ENCODE measurements around the gene TRAM2. TPM values are rescaled to one million over a fixed set of nuclear protein-coding genes. Genes with fewer than 3 reads are reported as not detected.

The TRAM2 gene
- total and polyA plus RNA-seq, 9 of the 15 experiments (the other 6 are each of a cell fraction or from before 2014, with no cell fraction given) = 2.6 to 13.3 (median 8.9) TPM

GRCh38 chr6:52598123-52598823 lies 21.4 kb upstream of the TRAM2 start:
- peak overlapping the region; percentile 3; the same call in 1 of the 2 replicates for H3K4me3 ChIP-seq
- DNase-seq (ENCODE audit: extremely low read depth in 1 of 4, low spot score in 3 of 4) (peak; percentile 87 to 89 (median 89)), FAIRE-seq (peak; percentile 78), ATAC-seq (peak; percentile 96)
- in situ Hi-C loops (cut with MboI) (loop anchor here (5.0 kb wide), 1 partner anchor 181 kb away; no protein-coding TSS in a partner anchor), intact Hi-C loops (cut with micrococcal nuclease) (loop anchor here (2.0 to 5.0 kb wide), 4 partner anchors 44 to 181 kb away; no protein-coding TSS in a partner anchor)
- peak overlapping the region; percentile 99 for H2AFZ ChIP-seq (ENCODE audit: low read depth, low read length)
- peak overlapping the region; percentile 29; the same call in 1 of the 3 replicates for H3K27ac ChIP-seq (ENCODE audit: extremely low read depth, low read depth, low read length)
- no peaks in the 10 kb centered on the region for H4K20me1 ChIP-seq (replicated peaks; ENCODE audit: control insufficient read depth, insufficient read depth, low read length)
- POLR2A ChIA-PET = interaction anchor here (0.8 to 2.4 kb wide), 4 partner anchors 16 to 22 kb away, joined by 3 to 5 read pairs (median 4); no protein-coding TSS in a partner anchor
- no peaks in the 10 kb centered on the region for H3K36me3 ChIP-seq (ENCODE audit: control insufficient read depth, insufficient read depth, low read length)
- H3K79me2 ChIP-seq (ENCODE audit: control insufficient read depth, insufficient read depth, low read length) = no peaks in the 10 kb centered on the region
- H3K9me1 ChIP-seq (ENCODE audit: control insufficient read depth, insufficient read depth, low read length) = no peaks in the 10 kb centered on the region
- CTCF ChIA-PET (ENCODE audit: low intra/inter-chr PET ratio) = interaction anchor here (1.1 to 1.8 kb wide), 3 partner anchors 54 to 181 kb away, joined by 3 to 11 read pairs (median 9); no protein-coding TSS in a partner anchor
- BruUV-seq (replicated peaks) = no TSS peak
- peak overlapping the region; percentile 77 for H3K4me2 ChIP-seq (ENCODE audit: insufficient read depth, low read length)
- H3K4me1 ChIP-seq (replicated peaks in 1 of 2; ENCODE audit: control insufficient read depth in 2 of 2, insufficient read depth in 2 of 2, low read length in 2 of 2) = peaks cover 0 to 17% of the 10 kb centered on the region in 2 experiments; a peak in 3 of 5 replicates
- WGBS (ENCODE audit: insufficient coverage, low coverage, missing lambda C conversion rate) = 19% methylated on average over 12 of the region's 12 CpGs
- peak overlapping the region; percentile 55 to 66; a peak in 3 of 4 replicates for H3K9ac ChIP-seq (ENCODE audit: insufficient read depth in 1 of 2, low read depth in 2 of 2, low read length in 2 of 2)
- no peaks in the 10 kb centered on the region for H3K27me3 ChIP-seq (ENCODE audit: control insufficient read depth in 2 of 2, insufficient read depth in 2 of 2, low read length in 2 of 2)
- no peaks in the 10 kb centered on the region for H3K9me3 ChIP-seq (replicated peaks; ENCODE audit: control insufficient read depth, insufficient read depth, low read depth, low read length)
- 0 out of 4 replicates have a peak, but pooled peaks of 1 of the 2 experiments have one; percentile 42 for TF ChIP-seq CSDE1 (IDR thresholded peaks at IDR 0.05)
- TF ChIP-seq TAL1 (IDR thresholded peaks at IDR 0.05) = peak; percentile 13; the same call in 1 of the 2 replicates
- no peak; the same call in 1 of the 2 replicates for TF ChIP-seq PHF8 (IDR thresholded peaks at IDR 0.05; ENCODE audit: borderline replicate concordance, low read length)
- no peak for TF ChIP-seq ZNF121 (CRISPR knock-in tag; conservative IDR thresholded peaks at IDR 0.05)
- TF ChIP-seq ZNF57 (CRISPR knock-in tag; IDR thresholded peaks at IDR 0.05) = no peak
- TF ChIP-seq ZBTB11 (CRISPR knock-in tag; IDR thresholded peaks at IDR 0.05) = 0 out of 6 replicates have a peak, but pooled peaks of 1 of the 3 experiments have one; percentile 39
- TF ChIP-seq CBX2 (IDR thresholded peaks at IDR 0.05; ENCODE audit: insufficient read depth, low read length, poor library complexity, severe bottlenecking) = no peak
- TF ChIP-seq TBP (optimal IDR thresholded peaks at IDR 0.05; ENCODE audit: low read depth, low read length) = peak; percentile 31
- TF ChIP-seq EP300 (IDR thresholded peaks at IDR 0.05; ENCODE audit: low read length) = peak; percentile 35; the same call in 1 of the 2 replicates
- TF ChIP-seq RFX5 (IDR thresholded peaks at IDR 0.05; ENCODE audit: low read depth, low read length) = no peak
- TF ChIP-seq FOXM1 (IDR thresholded peaks at IDR 0.05; ENCODE audit: low read depth) = 0 out of 2 replicates have a peak, but pooled peaks have one; percentile 23
- no peak for TF ChIP-seq FOXM1 (CRISPR knock-in tag; IDR thresholded peaks at IDR 0.05; ENCODE audit: low read depth)
- peak in 1 of 2 experiments; percentile 71; a peak in 2 of 4 replicates for TF ChIP-seq MLLT1 (IDR thresholded peaks at IDR 0.05)
- peak in 1 of 2 experiments; percentile 60; a peak in 1 of 4 replicates for TF ChIP-seq FOXK2 (conservative IDR thresholded peaks at IDR 0.05 in 1 of 2, IDR thresholded peaks at IDR 0.05 in 1 of 2; ENCODE audit: low read depth in 2 of 2)
